HG03103 (cell line): ENCODE data around the gene C1orf122.
A peak's percentile ranks its signal among the peaks of the same experiment; 100 is the strongest.
"Not testable (repeated sequence)": the region's sequence is repeated elsewhere in the genome, so short reads cannot be mapped to it uniquely, and the experiment has no call there.

Experiments
- ATAC-seq: cut with Tn5 transposase; IDR thresholded peaks from one replicate; pipeline ENCODE4 v1.9.1; 2021; ENCODE audit warnings: low read depth; ENCODE audit not compliant: unreplicated experiment

C1orf122 gene

GRCh38 chr1:37807555-37808368 is at the start of gene C1orf122, which contains the start of gene YRDC:
TSS of gene C1orf122 (plus strand) at chr1:37807790. CDS start at chr1:37808405, 615 bp downstream.
TSS of gene YRDC (minus strand) at chr1:37808208. CDS start at chr1:37808180, 28 bp downstream.
- peak; percentile 74 for ATAC-seq

GRCh38 chr1:37759451-37759850 is 48.1 kb upstream of the C1orf122 start:
- no peak for ATAC-seq

GRCh38 chr1:37761416-37762095 is 46.0 kb upstream of the C1orf122 start:
- no peak for ATAC-seq

- ATAC-seq, result no peak
Observed at GRCh38 chr1:37762516-37762915, 45.1 kb upstream of the C1orf122 start.

- no peak for ATAC-seq
Observed at GRCh38 chr1:37763791-37764413, 43.7 kb upstream of the C1orf122 start.

- no peak for ATAC-seq
Observed at GRCh38 chr1:37764414-37764825, 43.2 kb upstream of the C1orf122 start.

- ATAC-seq, result no peak
Observed at GRCh38 chr1:37764888-37765441, 42.6 kb upstream of the C1orf122 start, which contains the start of gene EPHA10. TSS of gene EPHA10 (minus strand) at chr1:37765120. CDS start at chr1:37765066, 54 bp downstream.

GRCh38 chr1:37765916-37766664 is 41.5 kb upstream of the C1orf122 start:
- ATAC-seq, result no peak

- no peak for ATAC-seq
Observed at GRCh38 chr1:37767488-37767887, 40.1 kb upstream of the C1orf122 start.

- ATAC-seq, result not testable (repeated sequence)
Observed at GRCh38 chr1:37771440-37771839, 36.1 kb upstream of the C1orf122 start.

GRCh38 chr1:37776946-37777516 is 30.6 kb upstream of the C1orf122 start:
- no peak for ATAC-seq

- no peak for ATAC-seq
Observed at GRCh38 chr1:37778654-37779053, 28.9 kb upstream of the C1orf122 start.

GRCh38 chr1:37782491-37782890 is 25.1 kb upstream of the C1orf122 start:
- no peak for ATAC-seq

- ATAC-seq, result no peak
Observed at GRCh38 chr1:37792943-37793686, 14.5 kb upstream of the C1orf122 start.

GRCh38 chr1:37793773-37794371 is 13.7 kb upstream of the C1orf122 start, which contains the start of gene MANEAL:
TSS of gene MANEAL (plus strand) at chr1:37793847. CDS start at chr1:37794183, 336 bp downstream.
- peak; percentile 66 for ATAC-seq

GRCh38 chr1:37794372-37795339 is 12.9 kb upstream of the C1orf122 start:
- ATAC-seq, result no peak

- ATAC-seq, result no peak
Observed at GRCh38 chr1:37795340-37796125, 12.1 kb upstream of the C1orf122 start.
